Astrocyte (in vitro differentiated cells and primary cell): ENCODE results near the gene TNFAIP2. TPM values are rescaled to one million over a fixed set of nuclear protein-coding genes. Genes with fewer than 3 reads are reported as not detected.

Source experiments
- DNase-seq: peaks from one replicate; pipeline ENCODE4 v3.0.0-alpha.2; 2010; ENCODE audit warnings: low read depth
- FAIRE-seq: peaks from 2 replicates; lab custom pipeline; 2011; peaks lifted over from hg19 to GRCh38; lab: Jason Lieb, UNC
- H2AFZ ChIP-seq: 2 replicates; pipeline ENCODE4 v1.6.0; 2012; ENCODE audit warnings: low read depth, low read length, inconsistent platforms
- H3K27ac ChIP-seq: 2 replicates; pipeline ENCODE4 v1.5.1; 2011; ENCODE audit warnings: low read depth, low read length, inconsistent platforms
- H3K27me3 ChIP-seq: 2 replicates; pipeline ENCODE4 v1.6.0; 2011; ENCODE audit warnings: low read length, inconsistent platforms; ENCODE audit not compliant: insufficient read depth
- H3K36me3 ChIP-seq: 2 replicates; pipeline ENCODE4 v1.5.1; 2011; ENCODE audit warnings: low read length, inconsistent platforms; ENCODE audit not compliant: insufficient read depth
- H3K4me1 ChIP-seq: 2 replicates; pipeline ENCODE4 v1.5.1; 2011; ENCODE audit warnings: low read length, inconsistent platforms; ENCODE audit not compliant: insufficient read depth
- H3K4me2 ChIP-seq: 2 replicates; pipeline ENCODE4 v1.6.0; 2012; ENCODE audit warnings: low read length, inconsistent platforms
- H3K4me3 ChIP-seq: 2 replicates; pipeline ENCODE4 v1.5.1; 2011; ENCODE audit warnings: low read depth, mild to moderate bottlenecking, low read length, inconsistent platforms; ENCODE audit not compliant: insufficient read depth
- H3K79me2 ChIP-seq: 2 replicates; pipeline ENCODE4 v1.6.0; 2012; ENCODE audit warnings: mild to moderate bottlenecking, low read length, inconsistent platforms; ENCODE audit not compliant: insufficient read depth
- H3K9ac ChIP-seq: 2 replicates; pipeline ENCODE4 v1.6.0; 2012; ENCODE audit warnings: mild to moderate bottlenecking, low read length, inconsistent platforms
- H3K9me3 ChIP-seq: 2 replicates; pipeline ENCODE4 v1.5.1; 2012; ENCODE audit warnings: low read depth, mild to moderate bottlenecking, low read length, inconsistent platforms; ENCODE audit not compliant: insufficient read depth
- H4K20me1 ChIP-seq: 2 replicates; pipeline ENCODE4 v1.6.0; 2012; ENCODE audit warnings: low read length, inconsistent platforms; ENCODE audit not compliant: insufficient read depth
- H3K27ac Mint-ChIP-seq: one replicate; pipeline ENCODE4 v1.8.0; 2021; ENCODE audit warnings: mild to moderate bottlenecking, mixed read lengths; ENCODE audit not compliant: unreplicated experiment
- H3K27me3 Mint-ChIP-seq: one replicate; pipeline ENCODE4 v1.8.0; 2021; ENCODE audit warnings: low read depth, mixed read lengths; ENCODE audit not compliant: unreplicated experiment
- H3K36me3 Mint-ChIP-seq: one replicate; pipeline ENCODE4 v1.8.0; 2021; ENCODE audit warnings: low read depth, mixed read lengths; ENCODE audit not compliant: unreplicated experiment
- H3K4me1 Mint-ChIP-seq: one replicate; pipeline ENCODE4 v1.8.0; 2021; ENCODE audit warnings: low read depth, mixed read lengths; ENCODE audit not compliant: unreplicated experiment
- H3K4me3 Mint-ChIP-seq: one replicate; pipeline ENCODE4 v1.8.0; 2021; ENCODE audit warnings: mild to moderate bottlenecking, moderate library complexity, mixed read lengths; ENCODE audit not compliant: unreplicated experiment
- H3K9me3 Mint-ChIP-seq: one replicate; pipeline ENCODE4 v1.8.0; 2021; ENCODE audit warnings: mild to moderate bottlenecking, mixed read lengths; ENCODE audit not compliant: unreplicated experiment
- CTCF ChIP-seq: IDR thresholded peaks from 2 replicates; pipeline ENCODE4 v1.5.1; 2011; ENCODE audit warnings: low read depth, mild to moderate bottlenecking, inconsistent platforms, low read length, moderate library complexity; ENCODE audit not compliant: insufficient read depth
- EZH2 ChIP-seq: IDR thresholded peaks from 2 replicates; pipeline ENCODE4 v1.6.1; 2012; ENCODE audit warnings: mild to moderate bottlenecking, low read length, inconsistent platforms; ENCODE audit not compliant: insufficient read depth
- total RNA-seq: library from RNA; stranded (reverse); gene quantifications from 2 replicates; pipeline ENCODE4 v1.2.1, GENCODE V29; 2021

TNFAIP2 gene
- total RNA-seq, 1 donor from 2014 or later = 29.5 TPM

- H3K27ac Mint-ChIP-seq = no peak overlapping the region
- H3K4me3 Mint-ChIP-seq = no peak overlapping the region
- Histone ChIP-seq H3K4me1 (no peaks in the 10 kb centered on the region), H3K36me3 (no peaks in the 10 kb centered on the region), H3K4me3 (no peak overlapping the region), H3K27ac (no peak overlapping the region), H2AFZ (no peak overlapping the region), H3K9ac (no peak overlapping the region), H3K4me2 (no peak overlapping the region), H3K9me3 (no peaks in the 10 kb centered on the region), H3K79me2 (no peaks in the 10 kb centered on the region), H3K27me3 (peaks cover 47% of the 10 kb centered on the region), H4K20me1 (no peaks in the 10 kb centered on the region)
- FAIRE-seq (no peak), DNase-seq (no peak)
- H3K4me1 Mint-ChIP-seq = peaks cover 2% of the 10 kb centered on the region
- peaks cover 2% of the 10 kb centered on the region for H3K36me3 Mint-ChIP-seq
- TF ChIP-seq CTCF = no peak
- no peak for TF ChIP-seq EZH2
- H3K9me3 Mint-ChIP-seq = peaks cover 8% of the 10 kb centered on the region
- H3K27me3 Mint-ChIP-seq = peaks cover 39% of the 10 kb centered on the region
Observed at GRCh38 chr14:103099081-103099732, 24.1 kb upstream of the TNFAIP2 start.

DNA sequence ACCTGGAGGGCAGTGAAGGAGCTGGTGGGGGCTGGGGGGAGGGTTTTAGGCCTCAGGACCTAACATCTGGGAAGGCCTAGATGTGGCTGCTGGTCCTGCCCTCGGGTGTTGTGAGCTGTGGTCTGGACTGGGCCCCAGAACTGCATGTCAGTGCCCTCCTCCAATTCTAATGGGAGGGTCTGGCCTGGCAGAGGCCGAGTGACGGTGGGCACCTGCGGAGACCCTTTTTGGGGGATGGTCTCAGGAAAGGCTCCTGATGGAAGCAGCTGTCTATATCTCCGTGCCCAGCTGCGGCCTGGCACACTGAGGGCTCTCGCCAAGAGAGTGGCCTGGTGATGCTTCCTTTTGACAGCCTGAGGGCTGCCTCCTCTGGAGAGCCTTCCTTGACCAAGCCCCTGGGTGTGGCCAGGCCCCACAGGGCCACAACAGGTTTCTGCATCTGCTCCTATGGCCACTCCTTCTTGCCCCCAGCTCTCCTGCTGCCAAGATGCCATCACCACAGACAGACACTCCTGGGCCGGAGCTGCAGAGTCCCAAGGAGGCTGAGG, 23.5 kb upstream of the TNFAIP2 start:
- Mint-ChIP-seq H3K4me1 (peaks cover 1% of the 10 kb centered on the region), H3K4me3 (no peak overlapping the region), H3K27me3 (peaks cover 37% of the 10 kb centered on the region), H3K9me3 (peaks cover 8% of the 10 kb centered on the region), H3K36me3 (peaks cover 2% of the 10 kb centered on the region), H3K27ac (no peak overlapping the region)
- H3K79me2 ChIP-seq = no peaks in the 10 kb centered on the region
- FAIRE-seq (no peak), DNase-seq (no peak)
- H3K9me3 ChIP-seq = no peaks in the 10 kb centered on the region
- H3K27me3 ChIP-seq = peaks cover 53% of the 10 kb centered on the region
- H3K9ac ChIP-seq = no peak overlapping the region
- TF ChIP-seq CTCF (no peak), EZH2 (no peak)
- no peak overlapping the region for H3K4me3 ChIP-seq
- H4K20me1 ChIP-seq = no peaks in the 10 kb centered on the region
- H3K4me2 ChIP-seq = no peak overlapping the region
- H2AFZ ChIP-seq = no peak overlapping the region
- no peak overlapping the region for H3K27ac ChIP-seq
- H3K4me1 ChIP-seq = no peaks in the 10 kb centered on the region
- H3K36me3 ChIP-seq = no peaks in the 10 kb centered on the region
